ENCODE results near the gene ERAL1. TPM values are rescaled to one million over a fixed set of nuclear protein-coding genes. Genes with fewer than 3 reads are reported as not detected.

ERAL1 gene
- total and polyA plus RNA-seq, 2 of the 8 experiments (the other 6 are each of a cell fraction or from before 2014, with no cell fraction given) = 67.8 to 122 TPM

GRCh38 chr17:28878158-28878910 is 23.5 kb downstream of the ERAL1 start:
- Histone ChIP-seq H3K4me2 (ENCODE audit: insufficient read depth in 1 of 2, low read depth in 2 of 2, low read length in 2 of 2) (no peak overlapping the region), H2AK5ac (ENCODE audit: low read depth, low read length) (no peak overlapping the region), H3K18ac (ENCODE audit: extremely low read depth, low read length) (no peak overlapping the region), H2BK5ac (ENCODE audit: low read depth, low read length) (no peak overlapping the region), H3K79me1 (ENCODE audit: low read depth, low read length) (no peaks in the 10 kb centered on the region; the same call in 1 of the 2 replicates), H3K14ac (ENCODE audit: insufficient read length) (no peak overlapping the region), H3K36me3 (ENCODE audit: control insufficient read depth in 2 of 4, insufficient read depth in 4 of 4, low read length in 3 of 4) (peaks cover 9 to 34% (median 20%) of the 10 kb centered on the region in 4 experiments; a peak in 6 of 8 replicates), H4K5ac (ENCODE audit: insufficient read length, low read depth, low read length) (no peak overlapping the region), H4K91ac (replicated peaks; ENCODE audit: insufficient read length, low read length) (no peak overlapping the region), H2BK20ac (ENCODE audit: low read length) (no peak overlapping the region), H2BK12ac (ENCODE audit: low read depth, low read length) (no peak overlapping the region), H3K4me3 (ENCODE audit: extremely low read depth in 1 of 4, insufficient read depth in 2 of 4, low read depth in 3 of 4, low read length in 4 of 4) (no peak overlapping the region), H2BK15ac (ENCODE audit: low read length) (no peak overlapping the region), H3K23me2 (ENCODE audit: low read depth, low read length) (no peaks in the 10 kb centered on the region), H3K79me2 (ENCODE audit: control insufficient read depth in 1 of 2, insufficient read depth in 2 of 2, low read length in 2 of 2) (no peaks in the 10 kb centered on the region), H3K27ac (ENCODE audit: low read depth, low read length) (no peak overlapping the region), H3K9me3 (ENCODE audit: insufficient read depth in 2 of 2, low read depth in 1 of 2, low read length in 1 of 2) (no peaks in the 10 kb centered on the region), H2BK120ac (replicated peaks; ENCODE audit: low read depth, low read length) (no peak overlapping the region), H3K56ac (replicated peaks; ENCODE audit: insufficient read length, low read depth, low read length) (no peak overlapping the region), H4K20me1 (replicated peaks in 1 of 2; ENCODE audit: control insufficient read depth in 1 of 2, insufficient read depth in 2 of 2, low read length in 2 of 2) (no peaks in the 10 kb centered on the region), H3K23ac (ENCODE audit: insufficient read length) (no peak overlapping the region), H3K4ac (replicated peaks; ENCODE audit: insufficient read length, low read depth, low read length) (no peak overlapping the region), H3K27me3 (replicated peaks in 1 of 4; ENCODE audit: control insufficient read depth in 3 of 4, extremely low read depth in 1 of 4, insufficient read depth in 3 of 4, low read length in 3 of 4) (no peaks in the 10 kb centered on the region; a peak in 1 of 7 replicates), H3K4me1 (replicated peaks in 1 of 4; ENCODE audit: control insufficient read depth in 3 of 4, insufficient read depth in 4 of 4, low read length in 3 of 4) (no peaks in the 10 kb centered on the region; a peak in 2 of 7 replicates), H4K8ac (ENCODE audit: extremely low read depth, insufficient read depth, low read length) (no peak overlapping the region), H3K9ac (replicated peaks in 1 of 4; ENCODE audit: extremely low read depth in 1 of 4, low read depth in 3 of 4, low read length in 3 of 4) (no peak overlapping the region), H2AFZ (ENCODE audit: low read length) (no peak overlapping the region)
- DNase-seq (ENCODE audit: low read depth in 1 of 2, low spot score in 2 of 2) = no peak
- no peak for FAIRE-seq
- whole genome bisulfite sequencing, 2 experiments (ENCODE audit: extremely low coverage in 1 of 2, insufficient coverage in 1 of 2, insufficient read length in 1 of 2, insufficient replicate concordance in 2 of 2, low coverage in 1 of 2, low lambda C conversion rate in 2 of 2, missing lambda C conversion rate in 1 of 2) = 92 to 100% methylated on average over 1 to 2 of the region's 2 CpGs
- POLR2A ChIA-PET (ENCODE audit: partially characterized antibody) = interaction anchor here (0.6 to 2.3 kb wide), 13 partner anchors 8 to 239 kb away, joined by 3 to 13 read pairs (median 5); partner anchors contain the start of gene RPL23A
- CTCF ChIA-PET (ENCODE audit: partially characterized antibody) = interaction anchor here (0.6 to 5.7 kb wide), 33 partner anchors 8 to 260 kb away, joined by 3 to 73 read pairs (median 5); partner anchors contain the start of genes DHRS13, FAM222B, FLOT2 and TLCD1
- TF ChIP-seq CREB1 (IDR thresholded peaks at IDR 0.05) (no peak), E2F6 (IDR thresholded peaks at IDR 0.05) (no peak), BCL11A (IDR thresholded peaks at IDR 0.05; ENCODE audit: low read depth in 2 of 2, low read length in 2 of 2) (no peak)

Measured in H1 (cell line).